Measurements from ENCODE around the gene TSEN15. TPM values are rescaled to one million over a fixed set of nuclear protein-coding genes. Genes with fewer than 3 reads are reported as not detected.
A peak's percentile ranks its signal among the peaks of the same experiment; 100 is the strongest.

TSEN15 gene
- total and polyA plus RNA-seq, 9 of the 15 experiments (the other 6 are each of a cell fraction or from before 2014, with no cell fraction given), result 25.6 to 121 (median 91.3) TPM

DNA sequence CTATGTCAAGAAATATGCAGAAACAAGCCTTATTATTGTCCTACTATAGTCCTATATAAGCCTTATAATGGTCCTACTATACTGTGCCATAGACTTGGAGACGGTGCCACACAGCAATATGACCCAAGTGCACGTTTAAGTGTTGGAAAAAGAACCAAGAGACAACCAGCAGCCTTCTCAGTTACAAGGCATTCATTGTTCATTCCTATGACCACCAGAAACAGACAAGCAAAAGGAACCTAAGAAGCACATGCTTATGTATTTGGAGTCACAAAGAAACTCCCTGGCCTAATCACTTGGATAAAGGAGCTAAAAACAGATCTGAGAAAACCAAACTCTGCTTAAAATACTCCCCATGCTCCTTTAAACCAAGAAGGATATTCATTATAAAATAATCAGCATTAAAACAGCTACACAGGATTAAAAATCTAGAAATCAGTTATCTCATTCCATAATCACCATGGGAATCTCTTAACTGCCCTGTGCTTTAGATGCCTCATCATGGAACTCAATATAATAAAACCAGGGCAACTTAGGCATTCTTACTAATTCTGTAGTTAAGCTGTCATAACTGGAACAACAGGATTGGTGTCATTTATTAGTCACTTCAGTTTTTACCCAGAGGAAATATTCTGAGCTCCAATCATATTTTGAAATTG, 21.0 kb upstream of the TSEN15 start (continued):
- TF ChIP-seq, protein P1, sequence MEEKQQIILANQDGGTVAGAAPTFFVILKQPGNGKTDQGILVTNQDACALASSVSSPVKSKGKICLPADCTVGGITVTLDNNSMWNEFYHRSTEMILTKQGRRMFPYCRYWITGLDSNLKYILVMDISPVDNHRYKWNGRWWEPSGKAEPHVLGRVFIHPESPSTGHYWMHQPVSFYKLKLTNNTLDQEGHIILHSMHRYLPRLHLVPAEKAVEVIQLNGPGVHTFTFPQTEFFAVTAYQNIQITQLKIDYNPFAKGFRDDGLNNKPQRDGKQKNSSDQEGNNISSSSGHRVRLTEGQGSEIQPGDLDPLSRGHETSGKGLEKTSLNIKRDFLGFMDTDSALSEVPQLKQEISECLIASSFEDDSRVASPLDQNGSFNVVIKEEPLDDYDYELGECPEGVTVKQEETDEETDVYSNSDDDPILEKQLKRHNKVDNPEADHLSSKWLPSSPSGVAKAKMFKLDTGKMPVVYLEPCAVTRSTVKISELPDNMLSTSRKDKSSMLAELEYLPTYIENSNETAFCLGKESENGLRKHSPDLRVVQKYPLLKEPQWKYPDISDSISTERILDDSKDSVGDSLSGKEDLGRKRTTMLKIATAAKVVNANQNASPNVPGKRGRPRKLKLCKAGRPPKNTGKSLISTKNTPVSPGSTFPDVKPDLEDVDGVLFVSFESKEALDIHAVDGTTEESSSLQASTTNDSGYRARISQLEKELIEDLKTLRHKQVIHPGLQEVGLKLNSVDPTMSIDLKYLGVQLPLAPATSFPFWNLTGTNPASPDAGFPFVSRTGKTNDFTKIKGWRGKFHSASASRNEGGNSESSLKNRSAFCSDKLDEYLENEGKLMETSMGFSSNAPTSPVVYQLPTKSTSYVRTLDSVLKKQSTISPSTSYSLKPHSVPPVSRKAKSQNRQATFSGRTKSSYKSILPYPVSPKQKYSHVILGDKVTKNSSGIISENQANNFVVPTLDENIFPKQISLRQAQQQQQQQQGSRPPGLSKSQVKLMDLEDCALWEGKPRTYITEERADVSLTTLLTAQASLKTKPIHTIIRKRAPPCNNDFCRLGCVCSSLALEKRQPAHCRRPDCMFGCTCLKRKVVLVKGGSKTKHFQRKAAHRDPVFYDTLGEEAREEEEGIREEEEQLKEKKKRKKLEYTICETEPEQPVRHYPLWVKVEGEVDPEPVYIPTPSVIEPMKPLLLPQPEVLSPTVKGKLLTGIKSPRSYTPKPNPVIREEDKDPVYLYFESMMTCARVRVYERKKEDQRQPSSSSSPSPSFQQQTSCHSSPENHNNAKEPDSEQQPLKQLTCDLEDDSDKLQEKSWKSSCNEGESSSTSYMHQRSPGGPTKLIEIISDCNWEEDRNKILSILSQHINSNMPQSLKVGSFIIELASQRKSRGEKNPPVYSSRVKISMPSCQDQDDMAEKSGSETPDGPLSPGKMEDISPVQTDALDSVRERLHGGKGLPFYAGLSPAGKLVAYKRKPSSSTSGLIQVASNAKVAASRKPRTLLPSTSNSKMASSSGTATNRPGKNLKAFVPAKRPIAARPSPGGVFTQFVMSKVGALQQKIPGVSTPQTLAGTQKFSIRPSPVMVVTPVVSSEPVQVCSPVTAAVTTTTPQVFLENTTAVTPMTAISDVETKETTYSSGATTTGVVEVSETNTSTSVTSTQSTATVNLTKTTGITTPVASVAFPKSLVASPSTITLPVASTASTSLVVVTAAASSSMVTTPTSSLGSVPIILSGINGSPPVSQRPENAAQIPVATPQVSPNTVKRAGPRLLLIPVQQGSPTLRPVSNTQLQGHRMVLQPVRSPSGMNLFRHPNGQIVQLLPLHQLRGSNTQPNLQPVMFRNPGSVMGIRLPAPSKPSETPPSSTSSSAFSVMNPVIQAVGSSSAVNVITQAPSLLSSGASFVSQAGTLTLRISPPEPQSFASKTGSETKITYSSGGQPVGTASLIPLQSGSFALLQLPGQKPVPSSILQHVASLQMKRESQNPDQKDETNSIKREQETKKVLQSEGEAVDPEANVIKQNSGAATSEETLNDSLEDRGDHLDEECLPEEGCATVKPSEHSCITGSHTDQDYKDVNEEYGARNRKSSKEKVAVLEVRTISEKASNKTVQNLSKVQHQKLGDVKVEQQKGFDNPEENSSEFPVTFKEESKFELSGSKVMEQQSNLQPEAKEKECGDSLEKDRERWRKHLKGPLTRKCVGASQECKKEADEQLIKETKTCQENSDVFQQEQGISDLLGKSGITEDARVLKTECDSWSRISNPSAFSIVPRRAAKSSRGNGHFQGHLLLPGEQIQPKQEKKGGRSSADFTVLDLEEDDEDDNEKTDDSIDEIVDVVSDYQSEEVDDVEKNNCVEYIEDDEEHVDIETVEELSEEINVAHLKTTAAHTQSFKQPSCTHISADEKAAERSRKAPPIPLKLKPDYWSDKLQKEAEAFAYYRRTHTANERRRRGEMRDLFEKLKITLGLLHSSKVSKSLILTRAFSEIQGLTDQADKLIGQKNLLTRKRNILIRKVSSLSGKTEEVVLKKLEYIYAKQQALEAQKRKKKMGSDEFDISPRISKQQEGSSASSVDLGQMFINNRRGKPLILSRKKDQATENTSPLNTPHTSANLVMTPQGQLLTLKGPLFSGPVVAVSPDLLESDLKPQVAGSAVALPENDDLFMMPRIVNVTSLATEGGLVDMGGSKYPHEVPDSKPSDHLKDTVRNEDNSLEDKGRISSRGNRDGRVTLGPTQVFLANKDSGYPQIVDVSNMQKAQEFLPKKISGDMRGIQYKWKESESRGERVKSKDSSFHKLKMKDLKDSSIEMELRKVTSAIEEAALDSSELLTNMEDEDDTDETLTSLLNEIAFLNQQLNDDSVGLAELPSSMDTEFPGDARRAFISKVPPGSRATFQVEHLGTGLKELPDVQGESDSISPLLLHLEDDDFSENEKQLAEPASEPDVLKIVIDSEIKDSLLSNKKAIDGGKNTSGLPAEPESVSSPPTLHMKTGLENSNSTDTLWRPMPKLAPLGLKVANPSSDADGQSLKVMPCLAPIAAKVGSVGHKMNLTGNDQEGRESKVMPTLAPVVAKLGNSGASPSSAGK (IDR thresholded peaks at IDR 0.05), result peak; percentile 64
- TF ChIP-seq ZBTB17 (CRISPR knock-in tag; IDR thresholded peaks at IDR 0.05) (0 out of 2 replicates have a peak, but pooled peaks have one; percentile 50), ZNF436 (CRISPR knock-in tag; IDR thresholded peaks at IDR 0.05) (0 out of 2 replicates have a peak, but pooled peaks have one; percentile 19), CBX8 (IDR thresholded peaks at IDR 0.05; ENCODE audit: borderline replicate concordance, extremely low read depth, low read depth, low read length, poor library complexity, severe bottlenecking) (no peak), ZNF165 (CRISPR knock-in tag; IDR thresholded peaks at IDR 0.05; ENCODE audit: borderline replicate concordance) (0 out of 2 replicates have a peak, but pooled peaks have one; percentile 40), ZNF717 (CRISPR knock-in tag; IDR thresholded peaks at IDR 0.05) (0 out of 2 replicates have a peak, but pooled peaks have one; percentile 37), DMBX1 (CRISPR knock-in tag; IDR thresholded peaks at IDR 0.05; ENCODE audit: borderline replicate concordance) (peak; percentile 85; the same call in 1 of the 2 replicates), TGIF2 (CRISPR knock-in tag; IDR thresholded peaks at IDR 0.05) (no peak), POLR2G (IDR thresholded peaks at IDR 0.05; ENCODE audit: low read depth, low read length) (peak; percentile 36; the same call in 1 of the 2 replicates), ZNF785 (CRISPR knock-in tag; IDR thresholded peaks at IDR 0.05) (0 out of 2 replicates have a peak, but pooled peaks have one; percentile 28)
- TF ChIP-seq, protein P2, sequence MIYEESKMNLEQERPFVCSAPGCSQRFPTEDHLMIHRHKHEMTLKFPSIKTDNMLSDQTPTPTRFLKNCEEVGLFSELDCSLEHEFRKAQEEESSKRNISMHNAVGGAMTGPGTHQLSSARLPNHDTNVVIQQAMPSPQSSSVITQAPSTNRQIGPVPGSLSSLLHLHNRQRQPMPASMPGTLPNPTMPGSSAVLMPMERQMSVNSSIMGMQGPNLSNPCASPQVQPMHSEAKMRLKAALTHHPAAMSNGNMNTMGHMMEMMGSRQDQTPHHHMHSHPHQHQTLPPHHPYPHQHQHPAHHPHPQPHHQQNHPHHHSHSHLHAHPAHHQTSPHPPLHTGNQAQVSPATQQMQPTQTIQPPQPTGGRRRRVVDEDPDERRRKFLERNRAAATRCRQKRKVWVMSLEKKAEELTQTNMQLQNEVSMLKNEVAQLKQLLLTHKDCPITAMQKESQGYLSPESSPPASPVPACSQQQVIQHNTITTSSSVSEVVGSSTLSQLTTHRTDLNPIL (CRISPR knock-in tag; IDR thresholded peaks at IDR 0.05), result peak; percentile 34; the same call in 1 of the 2 replicates
- TF ChIP-seq, protein P3, sequence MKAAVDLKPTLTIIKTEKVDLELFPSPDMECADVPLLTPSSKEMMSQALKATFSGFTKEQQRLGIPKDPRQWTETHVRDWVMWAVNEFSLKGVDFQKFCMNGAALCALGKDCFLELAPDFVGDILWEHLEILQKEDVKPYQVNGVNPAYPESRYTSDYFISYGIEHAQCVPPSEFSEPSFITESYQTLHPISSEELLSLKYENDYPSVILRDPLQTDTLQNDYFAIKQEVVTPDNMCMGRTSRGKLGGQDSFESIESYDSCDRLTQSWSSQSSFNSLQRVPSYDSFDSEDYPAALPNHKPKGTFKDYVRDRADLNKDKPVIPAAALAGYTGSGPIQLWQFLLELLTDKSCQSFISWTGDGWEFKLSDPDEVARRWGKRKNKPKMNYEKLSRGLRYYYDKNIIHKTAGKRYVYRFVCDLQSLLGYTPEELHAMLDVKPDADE (conservative IDR thresholded peaks at IDR 0.05; ENCODE audit: control insufficient read depth, low read depth, low read length), result no peak

All from K562 (cell line).